ENCODE measurements around the gene TSPYL6. TPM values are rescaled to one million over a fixed set of nuclear protein-coding genes. Genes with fewer than 3 reads are reported as not detected.

The TSPYL6 gene
- total and polyA plus RNA-seq, 2 experiments from 2014 or later, result not detected

GRCh38 chr2:54254180-54254579 is 1.8 kb downstream of the TSPYL6 start:
- no peaks in the 10 kb centered on the region for H3K9me3 ChIP-seq (ENCODE audit: low read depth)
- H3K36me3 ChIP-seq, result no peaks in the 10 kb centered on the region
- no peaks in the 10 kb centered on the region for H3K27me3 ChIP-seq
- H3K27ac ChIP-seq, result no peak overlapping the region
- no peaks in the 10 kb centered on the region for H3K4me1 ChIP-seq (ENCODE audit: low read depth)
- peak in 1 of 2 donors; percentile 4 for DNase-seq (ENCODE audit: low read depth in 1 of 2, low spot score in 1 of 2)
- TF ChIP-seq CTCF (IDR thresholded peaks at IDR 0.05; ENCODE audit: low read depth, low read length), result no peak
- no peak overlapping the region for H3K4me3 ChIP-seq

DNA sequence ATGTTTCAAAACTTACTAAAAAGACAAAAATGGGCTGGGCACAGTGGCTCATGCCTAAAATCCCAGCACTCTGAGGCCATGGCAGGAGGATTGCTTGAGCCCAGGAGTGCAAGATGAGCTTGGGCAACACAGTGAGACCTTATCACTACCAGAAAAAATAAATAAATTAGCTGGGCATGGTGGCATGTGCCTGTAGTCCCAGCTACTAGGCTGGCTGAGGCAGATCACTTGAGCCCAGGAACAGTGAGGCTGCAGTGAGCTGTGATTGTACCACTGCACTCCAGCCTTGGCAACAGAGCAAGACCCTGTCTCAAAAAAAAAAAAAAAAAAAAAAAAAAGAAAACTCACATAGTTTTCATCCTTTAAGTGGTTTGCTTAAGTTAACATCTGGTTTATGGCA is 6.4 kb downstream of the TSPYL6 start:
- Histone ChIP-seq H3K36me3 (no peaks in the 10 kb centered on the region), H3K9me3 (ENCODE audit: low read depth) (no peaks in the 10 kb centered on the region), H3K4me1 (ENCODE audit: low read depth) (no peaks in the 10 kb centered on the region), H3K4me3 (no peak overlapping the region), H3K27ac (no peak overlapping the region), H3K27me3 (no peaks in the 10 kb centered on the region)
- no peak for DNase-seq (ENCODE audit: low read depth in 1 of 2, low spot score in 1 of 2)
- TF ChIP-seq CTCF (IDR thresholded peaks at IDR 0.05; ENCODE audit: low read depth, low read length), result no peak

- no peaks in the 10 kb centered on the region for H3K27me3 ChIP-seq
- no peak for TF ChIP-seq CTCF (IDR thresholded peaks at IDR 0.05; ENCODE audit: low read depth, low read length)
- no peaks in the 10 kb centered on the region for H3K9me3 ChIP-seq (ENCODE audit: low read depth)
- H3K4me1 ChIP-seq (ENCODE audit: low read depth), result no peaks in the 10 kb centered on the region
- H3K36me3 ChIP-seq, result no peaks in the 10 kb centered on the region
- no peak overlapping the region for H3K27ac ChIP-seq
- no peak for DNase-seq (ENCODE audit: low read depth in 1 of 2, low spot score in 1 of 2)
- no peak overlapping the region for H3K4me3 ChIP-seq
Observed at GRCh38 chr2:54247115-54247514, 8.9 kb downstream of the TSPYL6 start.

DNA sequence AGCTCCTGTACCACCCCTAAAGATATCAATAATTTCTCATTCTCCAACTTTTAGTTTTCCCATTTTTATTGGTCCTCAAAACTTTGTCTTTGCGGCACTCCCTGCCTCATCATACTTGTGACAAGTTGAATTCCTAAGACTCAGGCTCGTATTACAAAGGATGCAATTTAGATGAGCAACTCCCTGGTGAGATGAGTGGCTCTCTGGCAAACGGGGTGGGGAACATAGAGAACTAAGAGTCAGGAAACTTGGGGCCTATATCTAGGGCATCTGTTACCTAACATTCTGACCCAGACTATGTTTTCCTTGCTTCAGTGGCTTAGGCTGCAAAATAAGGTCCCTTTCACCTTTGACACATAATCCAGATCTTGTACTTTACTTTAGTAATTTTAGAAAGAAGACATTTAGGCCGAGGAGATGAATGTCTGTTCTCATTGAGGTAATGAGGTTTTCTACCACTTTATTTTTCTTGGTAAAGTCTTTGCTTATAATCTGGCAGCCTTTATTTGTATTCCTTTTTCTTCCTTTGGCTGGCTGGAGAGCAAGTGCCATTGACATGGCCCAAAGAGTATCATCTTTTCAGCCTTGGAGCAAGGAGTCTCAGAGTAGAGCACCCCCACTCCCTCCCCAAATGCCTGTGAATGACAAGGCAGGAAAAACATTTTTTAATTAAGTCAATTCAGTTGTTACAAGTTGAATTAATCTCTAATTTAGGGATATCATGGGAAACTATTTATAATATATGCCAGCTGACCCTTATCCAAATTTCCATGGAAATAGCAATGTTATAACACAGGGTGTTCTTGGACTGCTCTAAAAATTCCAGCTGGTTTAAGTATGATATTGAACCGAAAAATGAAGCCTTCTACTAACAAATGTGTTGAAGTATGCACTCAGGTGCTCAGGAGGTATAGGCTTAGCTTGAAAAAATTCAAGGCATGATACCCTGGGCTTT is 15.2 kb downstream of the TSPYL6 start:
- peak in 1 of 2 donors; percentile 21 for DNase-seq (ENCODE audit: low read depth in 1 of 2, low spot score in 1 of 2)
- no peaks in the 10 kb centered on the region for H3K27me3 ChIP-seq
- H3K36me3 ChIP-seq, result no peaks in the 10 kb centered on the region
- H3K4me3 ChIP-seq, result no peak overlapping the region
- no peaks in the 10 kb centered on the region for H3K9me3 ChIP-seq (ENCODE audit: low read depth)
- H3K27ac ChIP-seq, result no peak overlapping the region
- no peaks in the 10 kb centered on the region for H3K4me1 ChIP-seq (ENCODE audit: low read depth)
- no peak for TF ChIP-seq CTCF (IDR thresholded peaks at IDR 0.05; ENCODE audit: low read depth, low read length)

DNA sequence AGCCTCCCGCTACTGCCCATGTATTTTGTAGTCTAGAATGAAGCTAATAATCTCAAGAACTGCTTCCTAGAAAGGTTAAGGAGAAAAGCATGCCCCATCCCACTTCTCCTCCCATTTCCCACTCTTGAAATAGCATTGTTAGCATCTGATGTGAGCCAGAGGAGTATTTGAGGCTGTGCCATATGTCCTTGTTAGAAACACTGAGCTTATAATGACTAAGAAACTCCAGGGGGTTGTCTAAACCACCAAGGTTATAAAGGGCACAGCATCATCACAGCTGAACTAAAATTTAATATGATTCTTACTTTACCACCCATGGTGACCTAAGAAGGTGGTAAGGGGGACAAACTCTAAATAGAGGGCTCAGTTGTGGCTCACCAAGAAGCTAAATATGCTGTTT is 16.6 kb downstream of the TSPYL6 start:
- Histone ChIP-seq H3K4me1 (ENCODE audit: low read depth) (no peaks in the 10 kb centered on the region), H3K9me3 (ENCODE audit: low read depth) (no peaks in the 10 kb centered on the region), H3K27me3 (no peaks in the 10 kb centered on the region), H3K36me3 (no peaks in the 10 kb centered on the region), H3K27ac (no peak overlapping the region), H3K4me3 (no peak overlapping the region)
- DNase-seq (ENCODE audit: low read depth in 1 of 2, low spot score in 1 of 2), result peak in 1 of 2 donors; percentile 69
- no peak for TF ChIP-seq CTCF (IDR thresholded peaks at IDR 0.05; ENCODE audit: low read depth, low read length)

Data from cardiac muscle cell (in vitro differentiated cells and primary cell).